22Rv1 (cell line): ENCODE data around the gene FAM8A1.

Experiments used
- CTCF ChIP-seq: fragments of 450-650 bp; IDR thresholded peaks from 2 replicates; pipeline ENCODE4 v1.5.1; 2017; ENCODE audit warnings: mild to moderate bottlenecking
- ZFX ChIP-seq: fragments of 450-650 bp; IDR thresholded peaks from 2 replicates; pipeline ENCODE4 v1.6.1; 2017; ENCODE audit warnings: antibody characterized with exemption, borderline replicate concordance

- TF ChIP-seq CTCF = peak; percentile 92
- no peak for TF ChIP-seq ZFX
Observed at GRCh38 chr6:17584241-17584803, 15.8 kb upstream of the FAM8A1 start.
